Panc1 (cell line): Measurements from ENCODE around the gene STAT5A.

Source experiments
- CTCF ChIP-seq: fragments of 450-650 bp; IDR thresholded peaks from 2 replicates; pipeline ENCODE4 v1.5.1; 2017; ENCODE audit warnings: mild to moderate bottlenecking
- POLR2AphosphoS5 ChIP-seq: IDR thresholded peaks from 2 replicates; pipeline ENCODE4 v1.6.1; 2012; ENCODE audit warnings: mild to moderate bottlenecking, low read depth, low read length, moderate library complexity
- REST ChIP-seq, 2 experiments: IDR thresholded peaks; 2 replicates each; pipeline ENCODE4 v1.6.1; 2011 to 2012; ENCODE audit warnings: low read depth in 2 of 2, control low read depth in 1 of 2, low read length in 1 of 2, mild to moderate bottlenecking in 1 of 2, moderate library complexity in 1 of 2; ENCODE audit not compliant: insufficient read depth in 1 of 2
- SIN3A ChIP-seq: IDR thresholded peaks from 2 replicates; pipeline ENCODE4 v1.6.1; 2012; ENCODE audit warnings: low read depth, mild to moderate bottlenecking, low read length, moderate library complexity, borderline replicate concordance; ENCODE audit not compliant: insufficient read depth
- TCF7L2 ChIP-seq: IDR thresholded peaks from 2 replicates; pipeline ENCODE4 v1.6.1; 2011; ENCODE audit warnings: mild to moderate bottlenecking, low read depth, low read length, inconsistent platforms

GRCh38 chr17:42309986-42310786, 21.9 kb downstream of the STAT5A start:
- TF ChIP-seq CTCF (no peak), POLR2AphosphoS5 (peak; percentile 58; the same call in 1 of the 2 replicates), REST (IDR thresholded peaks at IDR 0.05; ENCODE audit: insufficient read depth in 1 of 2, low read depth in 2 of 2, low read length in 1 of 2) (no peak), SIN3A (no peak), TCF7L2 (no peak)
